Stimulated activated CD4-positive, alpha-beta T cell treated with anti-CD3 and anti-CD28 coated beads, Interleukin-12 subunit alpha, Interleukin-12 subunit beta, amount 100 ng/mL, for 4 hours (primary cell): ENCODE results near the gene ZNF678.

Experiments used
- DNase-seq: peaks from one replicate; pipeline ENCODE4 v3.0.0-alpha.2; 2020

Gene ZNF678

GRCh38 chr1:227726318-227726717, 163.0 kb downstream of the ZNF678 start:
- DNase-seq, result no peak
